CD4-positive, alpha-beta T cell treated with Interleukin-12 subunit alpha and Interleukin-12 subunit beta, for 1 hour (primary cell): Measurements from ENCODE around the gene FKBP2.
"Not testable (repeated sequence)": the region's sequence is repeated elsewhere in the genome, so short reads cannot be mapped to it uniquely, and the experiment has no call there.

Experiments used
- DNase-seq: peaks from one replicate; pipeline ENCODE4 v3.0.0-alpha.2; 2020

FKBP2 gene

GRCh38 chr11:64234647-64235379 lies 6.1 kb upstream of the FKBP2 start:
- DNase-seq: peak; percentile 56

DNA sequence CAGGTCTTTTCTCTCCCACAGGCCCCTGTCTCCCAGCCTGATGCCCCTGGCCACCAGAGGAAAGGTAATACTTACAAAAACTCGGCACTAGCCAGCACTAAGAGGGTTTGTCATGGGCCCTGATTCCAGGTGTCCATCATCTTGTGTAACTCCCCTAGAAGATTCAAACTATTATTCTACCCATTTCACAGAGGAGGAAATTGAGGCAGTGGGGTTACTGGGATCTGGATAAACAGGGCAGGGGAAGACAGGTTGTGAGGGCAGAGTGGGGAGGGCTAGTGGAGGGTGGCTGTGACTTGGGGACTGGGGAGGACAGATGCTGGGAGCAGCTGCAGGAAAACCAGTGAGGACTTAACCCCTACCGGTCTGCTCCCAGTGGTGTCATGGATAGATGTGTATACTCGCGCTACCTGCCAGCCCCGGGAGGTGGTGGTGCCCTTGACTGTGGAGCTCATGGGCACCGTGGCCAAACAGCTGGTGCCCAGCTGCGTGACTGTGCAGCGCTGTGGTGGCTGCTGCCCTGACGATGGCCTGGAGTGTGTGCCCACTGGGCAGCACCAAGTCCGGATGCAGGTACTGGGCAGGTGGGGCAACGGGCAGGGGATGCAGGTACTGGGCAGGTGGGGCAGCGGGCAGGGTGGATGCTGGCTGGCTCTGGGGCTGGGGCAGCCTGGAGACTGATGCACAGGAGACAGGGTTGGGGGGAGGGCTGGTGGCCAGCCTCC lies 5.3 kb upstream of the FKBP2 start:
- DNase-seq: no peak

DNA sequence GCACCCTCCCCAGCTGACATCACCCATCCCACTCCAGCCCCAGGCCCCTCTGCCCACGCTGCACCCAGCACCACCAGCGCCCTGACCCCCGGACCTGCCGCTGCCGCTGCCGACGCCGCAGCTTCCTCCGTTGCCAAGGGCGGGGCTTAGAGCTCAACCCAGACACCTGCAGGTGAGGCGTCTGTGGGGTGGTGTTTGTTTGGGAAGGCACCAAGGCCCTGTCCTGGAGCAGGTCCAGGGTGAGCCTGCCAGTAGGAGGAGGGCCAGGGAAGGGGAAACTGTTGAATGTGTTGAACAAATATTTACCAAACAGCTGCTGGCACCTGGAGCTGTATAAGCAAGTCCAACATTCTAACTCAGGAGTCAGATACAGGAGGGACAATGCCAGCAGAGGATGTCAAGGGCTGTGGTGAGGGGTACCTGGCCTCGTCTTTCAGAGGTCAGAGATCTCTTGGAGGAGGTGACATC lies 3.4 kb upstream of the FKBP2 start:
- no peak for DNase-seq

DNA sequence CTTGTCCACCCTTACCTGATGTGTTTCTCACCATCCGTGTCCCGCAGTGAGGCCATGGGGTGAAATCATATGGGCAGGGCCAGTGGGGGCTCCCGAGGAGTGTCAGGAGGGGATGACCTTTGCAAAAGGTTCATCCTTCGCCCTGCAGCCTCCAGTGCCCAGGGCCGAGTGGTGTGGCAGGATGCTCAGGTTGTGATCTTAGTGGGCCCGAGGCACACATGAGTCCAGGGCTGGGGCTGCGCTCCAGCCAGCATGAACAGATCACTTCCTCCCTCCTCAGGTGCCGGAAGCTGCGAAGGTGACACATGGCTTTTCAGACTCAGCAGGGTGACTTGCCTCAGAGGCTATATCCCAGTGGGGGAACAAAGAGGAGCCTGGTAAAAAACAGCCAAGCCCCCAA lies 2.8 kb upstream of the FKBP2 start:
- DNase-seq: no peak

- no peak for DNase-seq
Measured at GRCh38 chr11:64238999-64239398, 1.9 kb upstream of the FKBP2 start.

- no peak for DNase-seq
Measured at GRCh38 chr11:64239662-64240434, 1.0 kb upstream of the FKBP2 start.

- DNase-seq: no peak
Measured at GRCh38 chr11:64241241-64241490, 271 bp downstream of the FKBP2 start.

DNA sequence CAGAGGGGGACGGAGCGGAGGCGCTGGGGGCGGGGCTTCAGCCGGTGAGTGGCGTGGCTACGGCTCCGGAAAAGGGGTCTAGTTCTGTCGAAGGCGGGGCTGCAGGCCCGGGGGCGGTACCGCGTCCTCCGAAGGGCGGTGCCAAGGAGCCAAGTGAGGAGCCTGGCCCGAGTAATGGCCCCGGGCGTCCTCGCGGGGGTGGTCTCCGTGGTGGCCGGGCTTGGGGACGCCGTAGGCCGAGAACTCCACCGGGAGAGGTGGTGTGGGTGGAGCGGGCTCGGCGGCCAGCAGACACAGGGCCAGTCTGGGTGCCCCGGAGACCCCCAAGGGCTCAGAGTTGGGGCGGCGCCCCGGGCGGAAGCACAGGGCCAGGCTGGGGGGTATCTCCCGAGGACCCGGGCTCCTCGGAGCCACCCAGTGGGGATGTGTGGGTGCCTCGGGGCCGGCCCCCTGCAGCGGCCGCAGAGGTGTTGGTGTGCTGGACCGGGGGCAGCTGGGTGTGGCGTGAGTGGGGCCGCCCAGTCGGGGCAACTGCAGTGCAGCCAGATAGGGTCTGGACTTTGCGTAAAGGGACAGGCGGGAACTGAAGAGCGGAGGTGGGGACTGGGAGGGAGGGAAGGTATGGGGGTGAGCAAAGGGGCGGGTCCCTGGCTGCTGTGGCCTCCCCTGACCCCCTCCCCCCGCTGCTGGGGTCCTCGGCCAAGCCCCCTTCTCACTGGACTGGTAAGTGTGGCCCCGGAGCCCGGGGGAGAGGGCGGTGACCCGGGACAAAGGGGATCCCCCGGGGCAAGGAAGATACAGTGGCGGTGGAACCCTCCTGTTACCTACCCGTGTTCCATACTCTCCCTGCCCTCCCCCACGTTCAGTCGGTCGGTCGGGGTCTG lies 838 bp downstream of the FKBP2 start:
- DNase-seq: peak; percentile 100

DNA sequence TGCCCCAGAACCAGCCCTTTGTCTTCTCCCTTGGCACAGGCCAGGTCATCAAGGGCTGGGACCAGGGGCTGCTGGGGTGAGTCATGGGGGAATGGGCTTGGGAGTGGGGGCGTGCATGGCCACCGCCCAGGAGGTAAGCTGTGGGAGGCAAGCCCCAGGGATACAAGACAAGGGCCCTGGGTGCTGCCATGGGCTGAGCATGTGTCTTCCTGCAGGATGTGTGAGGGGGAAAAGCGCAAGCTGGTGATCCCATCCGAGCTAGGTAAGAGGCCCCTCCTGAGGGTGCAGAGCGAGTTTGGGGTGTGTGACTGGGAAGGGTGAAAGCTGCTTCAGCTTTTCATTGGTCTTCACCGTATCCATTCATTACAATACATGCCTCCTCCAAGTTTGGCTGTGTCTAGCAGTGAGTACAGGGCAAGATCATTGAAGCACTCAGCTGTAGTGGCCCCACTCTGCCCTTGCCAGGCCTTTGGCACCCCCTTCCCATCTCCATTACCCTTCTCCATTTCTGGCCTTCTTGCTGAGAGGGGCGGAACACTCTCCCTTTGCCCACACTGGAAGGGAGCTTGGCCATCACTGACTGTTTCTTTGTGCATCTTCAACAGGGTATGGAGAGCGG lies 2.5 kb downstream of the FKBP2 start:
- DNase-seq: no peak

GRCh38 chr11:64244107-64244506 lies 3.2 kb downstream of the FKBP2 start:
- no peak for DNase-seq

DNA sequence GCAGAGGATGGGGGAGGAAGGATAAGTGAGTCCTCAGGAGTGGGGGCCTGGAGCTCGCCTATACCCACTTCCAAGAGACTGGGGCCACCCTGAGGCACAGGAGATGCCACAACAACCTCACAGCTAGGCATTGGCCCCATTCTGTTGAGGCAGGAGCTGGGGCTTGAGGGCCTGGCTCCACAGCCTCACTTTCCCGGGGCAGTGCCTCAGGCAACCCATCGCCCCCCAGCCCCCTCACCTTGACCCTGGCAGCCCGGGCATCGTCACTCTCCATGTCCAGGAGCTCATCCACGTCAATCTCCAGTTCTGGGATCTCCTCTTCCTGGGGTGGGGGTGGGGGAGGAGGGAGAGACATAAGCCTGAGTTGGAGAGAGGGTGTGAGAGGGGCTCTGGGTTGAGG lies 4.1 kb downstream of the FKBP2 start:
- DNase-seq: no peak

DNA sequence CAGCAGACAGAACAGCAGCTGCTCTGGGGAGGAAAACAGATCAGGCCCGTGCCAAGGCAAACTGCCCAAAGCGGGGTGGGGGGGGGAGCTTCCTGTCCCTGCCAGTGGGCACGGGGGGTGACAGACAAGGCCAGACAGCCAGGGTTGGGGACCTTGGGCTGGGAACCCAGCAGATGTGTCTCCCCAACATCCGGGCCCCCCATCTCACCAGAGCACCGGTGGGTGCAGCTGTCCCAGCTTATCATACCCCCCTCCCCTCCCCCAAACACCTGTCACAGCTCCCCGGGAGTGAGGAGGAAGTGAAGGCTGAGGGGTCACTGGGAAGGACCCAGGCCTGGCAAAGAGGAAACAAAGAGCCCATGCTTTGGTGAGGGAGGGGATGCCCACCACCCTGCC lies 4.5 kb downstream of the FKBP2 start:
- peak; percentile 67 for DNase-seq

DNA sequence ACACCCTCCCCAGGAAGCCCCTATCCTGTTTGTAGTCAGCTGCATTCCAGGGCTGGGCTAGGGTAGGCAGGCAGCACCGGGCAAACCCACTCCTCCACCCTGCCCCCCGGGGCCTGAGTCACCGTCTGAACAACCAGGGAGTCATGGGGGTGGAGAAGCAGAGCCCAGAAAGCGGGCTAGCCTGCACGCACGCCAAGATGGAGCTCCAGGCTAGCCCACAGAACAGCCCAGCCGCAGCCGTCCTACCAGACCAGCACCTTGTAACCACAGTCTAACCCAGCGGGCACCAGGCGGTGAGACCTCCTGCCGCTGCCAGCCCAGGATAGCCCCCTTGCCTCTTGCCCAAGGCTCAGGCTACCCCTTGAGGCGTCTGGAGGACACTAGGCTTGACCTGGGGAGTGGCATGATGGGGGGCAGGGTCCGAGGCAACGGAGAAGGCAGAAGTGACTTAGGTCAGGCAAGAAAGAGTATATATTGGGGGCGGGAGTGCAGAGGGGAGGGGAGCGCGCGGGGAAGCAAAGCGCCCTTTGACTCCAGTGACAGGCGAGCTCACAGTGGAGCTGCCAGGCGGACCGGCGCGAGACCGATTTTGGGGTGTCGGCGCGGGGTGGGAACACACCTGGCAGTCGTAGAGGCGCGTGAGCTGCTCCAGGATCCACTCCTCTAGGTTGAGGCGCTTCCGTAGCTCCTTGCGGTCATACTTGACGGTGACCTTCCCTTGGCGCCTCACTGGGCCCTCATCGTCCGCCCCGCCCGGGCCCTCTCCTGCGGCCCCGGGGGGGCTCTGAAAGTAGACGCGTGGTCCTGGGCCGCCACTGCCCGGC lies 5.1 kb downstream of the FKBP2 start:
- peak; percentile 68 for DNase-seq

- not testable (repeated sequence) for DNase-seq
Measured at GRCh38 chr11:64246621-64246870, 5.7 kb downstream of the FKBP2 start.

DNA sequence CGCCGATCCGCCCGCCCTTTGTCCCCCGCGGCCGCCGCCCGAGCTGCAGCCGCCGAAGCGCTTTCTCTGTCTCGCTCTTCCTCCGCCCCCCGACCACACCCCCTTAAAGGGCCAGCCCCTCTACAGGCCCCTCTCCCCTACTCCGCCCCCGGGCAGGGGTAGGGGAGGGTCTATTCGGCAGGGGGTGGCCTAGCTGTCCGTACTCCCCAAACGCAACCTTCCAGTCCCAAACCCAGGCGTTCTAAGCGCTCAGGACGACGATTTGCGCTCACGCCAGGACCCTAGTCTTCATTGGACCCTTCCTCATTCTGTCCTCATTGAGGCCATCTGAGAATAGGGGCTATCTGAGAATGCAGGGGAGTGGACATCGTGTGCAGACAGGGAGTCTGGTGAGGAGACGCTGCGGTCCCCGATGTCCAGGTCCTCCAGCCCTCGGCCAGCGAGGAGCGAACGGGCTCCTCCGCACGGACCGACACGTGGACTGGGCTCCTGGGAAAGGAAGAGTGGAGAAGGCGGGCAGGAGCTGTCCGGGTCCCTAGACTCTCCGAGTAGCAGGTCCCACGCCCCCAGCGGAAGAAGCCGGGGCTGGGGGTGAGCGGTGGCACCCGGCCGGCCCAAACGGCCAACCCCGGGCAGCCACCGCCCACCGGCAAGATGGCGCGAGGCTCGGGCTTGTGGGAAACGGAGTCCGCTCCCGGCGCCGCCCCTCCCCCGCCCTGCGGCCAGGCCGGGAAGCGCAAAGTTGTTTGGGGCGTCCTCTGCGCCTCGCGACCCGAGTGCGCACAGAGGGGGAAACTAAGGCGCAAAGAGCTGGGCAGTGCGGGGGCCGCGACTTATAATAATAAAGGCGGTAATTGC lies 6.2 kb downstream of the FKBP2 start, which contains the start of gene PPP1R14B:
TSS of gene PPP1R14B (minus strand) at position 73 of the 858 bp plus-strand sequence. CDS start 270 bp downstream, outside the sequence.
- DNase-seq: peak; percentile 81

DNA sequence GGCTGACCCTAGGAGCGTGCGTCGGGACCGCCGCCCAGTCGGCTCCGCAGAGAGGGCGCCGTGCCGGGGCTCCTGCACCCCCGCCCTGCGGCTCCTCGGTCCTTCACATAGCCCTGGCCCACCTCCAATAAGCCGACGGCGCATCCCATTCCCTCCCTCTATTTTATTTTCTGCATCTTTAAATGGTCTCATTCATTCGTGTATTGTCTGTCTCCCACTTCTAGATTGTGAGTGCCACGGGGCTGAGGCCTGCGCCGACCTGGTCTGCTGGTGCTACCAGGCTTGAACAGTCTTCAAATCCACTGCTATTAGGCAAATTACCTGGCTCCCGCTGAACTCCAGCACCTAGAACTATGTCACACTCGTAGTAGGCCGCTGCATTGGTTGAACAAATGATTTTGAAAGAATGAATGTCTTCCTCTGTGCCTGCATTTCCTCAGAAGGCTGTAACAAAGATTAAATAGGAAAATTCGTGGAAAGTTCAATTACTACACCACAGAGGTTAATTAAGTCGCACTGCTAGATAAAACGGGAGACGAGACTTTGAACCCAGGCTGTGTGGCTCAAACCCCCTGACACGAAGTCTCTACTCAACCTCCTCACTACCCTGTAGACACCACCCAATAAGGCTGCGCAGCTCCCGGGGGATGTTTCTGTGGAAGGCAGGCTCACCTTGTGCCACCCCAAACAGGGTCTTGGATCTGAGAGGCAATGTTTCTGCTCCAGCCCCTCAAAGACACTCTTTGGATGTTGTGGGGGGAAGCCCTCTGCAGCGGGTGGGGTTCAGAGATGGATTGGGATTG lies 7.0 kb downstream of the FKBP2 start:
- DNase-seq: no peak

GRCh38 chr11:64248578-64248977 lies 7.7 kb downstream of the FKBP2 start:
- DNase-seq: no peak

GRCh38 chr11:64249038-64249437 lies 8.1 kb downstream of the FKBP2 start:
- DNase-seq: no peak

GRCh38 chr11:64249563-64250414 lies 8.9 kb downstream of the FKBP2 start:
- no peak for DNase-seq
